PC-3 (cell line): ENCODE results near the gene PPP1R27. TPM values are rescaled to one million over a fixed set of nuclear protein-coding genes. Genes with fewer than 3 reads are reported as not detected.

ENCODE experiments used
- ATAC-seq: fragments of 200-7000 bp; cut with Tn5 transposase; 2 replicates; pipeline ENCODE4 v1.9.1; 2020; ENCODE audit warnings: mild to moderate bottlenecking, moderate library complexity
- BruUV-seq: library from RNA; stranded (reverse); fragments of 400-500 nt; replicated peaks from 2 replicates; lab custom pipeline; 2021; lab: Mats Ljungman, UMichigan
- CTCF ChIA-PET: fragments of 300-600 bp; sonication (Branson Sonifier 250); formaldehyde crosslinking; loops from one replicate; lab custom pipeline; 2022; ENCODE audit warnings: antibody characterized with exemption; lab: Charles Lee
- POLR2A ChIA-PET: fragments of 300-600 bp; sonication (Branson Sonifier 250); formaldehyde crosslinking; loops from one replicate; lab custom pipeline; 2022; ENCODE audit warnings: antibody characterized with exemption; ENCODE audit not compliant: unreplicated experiment; lab: Charles Lee
- DNase-seq: peaks from one replicate; pipeline ENCODE4 v3.0.0-alpha.2; 2015
- H2AFZ ChIP-seq: fragments of 300-600 bp; sonication (generic); 2 replicates; pipeline ENCODE4 v1.6.0; 2016; ENCODE audit warnings: antibody characterized with exemption, low read length
- H3F3A ChIP-seq: fragments of 300-600 bp; sonication (generic); one replicate; pipeline ENCODE4 v1.6.0; 2017; ENCODE audit warnings: antibody characterized with exemption, low read length, control low read depth, mild to moderate bottlenecking; ENCODE audit not compliant: unreplicated experiment
- H3K27ac ChIP-seq: fragments of 300-600 bp; sonication (generic); 2 replicates; pipeline ENCODE4 v1.5.1; 2016; ENCODE audit warnings: mild to moderate bottlenecking, low read length
- H3K27me3 ChIP-seq: fragments of 300-600 bp; sonication (generic); 2 replicates; pipeline ENCODE4 v1.6.1; 2016; ENCODE audit warnings: low read length, mixed read lengths
- H3K36me3 ChIP-seq: fragments of 300-600 bp; sonication (generic); 2 replicates; pipeline ENCODE4 v1.6.1; 2016; ENCODE audit warnings: low read depth, mixed run types, low read length, mixed read lengths
- H3K4me1 ChIP-seq: fragments of 300-600 bp; sonication (generic); 2 replicates; pipeline ENCODE4 v1.5.1; 2016; ENCODE audit warnings: low read length; ENCODE audit not compliant: insufficient read depth
- H3K4me2 ChIP-seq: fragments of 300-600 bp; sonication (generic); 2 replicates; pipeline ENCODE4 v1.6.0; 2016; ENCODE audit warnings: low read length
- H3K4me3 ChIP-seq: fragments of 300-600 bp; sonication (generic); 2 replicates; pipeline ENCODE4 v1.5.1; 2016; ENCODE audit warnings: mild to moderate bottlenecking, low read length, mixed read lengths
- H3K79me2 ChIP-seq: fragments of 300-600 bp; sonication (generic); 2 replicates; pipeline ENCODE4 v1.6.1; 2017; ENCODE audit warnings: low read length, mixed read lengths
- H3K9ac ChIP-seq: fragments of 300-600 bp; sonication (generic); 2 replicates; pipeline ENCODE4 v1.6.0; 2016; ENCODE audit warnings: mild to moderate bottlenecking, low read length
- H3K9me2 ChIP-seq: fragments of 300-600 bp; sonication (generic); replicated peaks from 2 replicates; pipeline ENCODE4 v1.6.1; 2016; ENCODE audit warnings: mixed run types, low read length, mixed read lengths
- H3K9me3 ChIP-seq: fragments of 300-600 bp; sonication (generic); 2 replicates; pipeline ENCODE4 v1.6.1; 2016; ENCODE audit warnings: low read length, mixed read lengths
- H4K20me1 ChIP-seq: fragments of 300-600 bp; sonication (generic); 2 replicates; pipeline ENCODE4 v1.6.1; 2016; ENCODE audit warnings: low read length, mixed read lengths
- CTCF ChIP-seq: fragments of 300-600 bp; sonication (generic); conservative IDR thresholded peaks from 2 replicates; pipeline ENCODE4 v1.5.1; 2017; ENCODE audit warnings: antibody characterized with exemption, low read depth, mild to moderate bottlenecking, low read length
- EZH2 ChIP-seq: fragments of 300-600 bp; sonication (generic); IDR thresholded peaks from one replicate; pipeline ENCODE4 v1.6.1; 2017; ENCODE audit warnings: antibody characterized with exemption, mild to moderate bottlenecking, low read length; ENCODE audit not compliant: unreplicated experiment
- EZH2phosphoT487 ChIP-seq: fragments of 300-600 bp; sonication (generic); IDR thresholded peaks from 2 replicates; pipeline ENCODE4 v1.6.1; 2018; ENCODE audit warnings: mild to moderate bottlenecking, antibody characterized with exemption, low read length, borderline replicate concordance
- intact Hi-C: fragments of 100-400 bp; cut with micrococcal nuclease; formaldehyde crosslinking; loops from 2 replicates; pipeline ENCODE4 v1.9.0; 2023
- total RNA-seq: library from RNA; depleted of rRNA; stranded (reverse); fragments of >200 nt; gene quantifications from 2 replicates; pipeline ENCODE4 v1.2.3, GENCODE V29; 2014

Gene PPP1R27
- total RNA-seq, 1 experiment from 2014 or later: not detected

- Histone ChIP-seq H3K36me3 (peaks cover 32% of the 10 kb centered on the region), H3F3A (no peaks in the 10 kb centered on the region), H3K4me3 (peak overlapping the region; percentile 78), H3K27ac (0 out of 2 replicates have a peak overlapping the region, but pooled peaks have one; percentile 3), H3K27me3 (no peaks in the 10 kb centered on the region), H3K4me2 (peak overlapping the region; percentile 95), H3K9ac (peak overlapping the region; percentile 98), H3K79me2 (peaks cover 91% of the 10 kb centered on the region), H2AFZ (no peak overlapping the region), H3K4me1 (peaks cover 35% of the 10 kb centered on the region), H3K9me2 (no peaks in the 10 kb centered on the region), H4K20me1 (peaks cover 37% of the 10 kb centered on the region), H3K9me3 (no peaks in the 10 kb centered on the region)
- TF ChIP-seq EZH2phosphoT487 (no peak), EZH2 (no peak), CTCF (no peak)
- DNase-seq (peak; percentile 54), ATAC-seq (no peak)
- intact Hi-C loops: no loop called here
- ChIA-PET CTCF (interaction anchor here (0.5 to 0.6 kb wide), 2 partner anchors 38 to 183 kb away, joined by 3 to 4 read pairs; no protein-coding TSS in a partner anchor), POLR2A (interaction anchor here (0.7 kb wide), 1 partner anchor 844 kb away, joined by 3 read pairs; no protein-coding TSS in a partner anchor)
- BruUV-seq: no TSS peak
Observed at GRCh38 chr17:81858170-81858966, 23.5 kb upstream of the PPP1R27 start.

GRCh38 chr17:81854974-81855774 lies 20.3 kb upstream of the PPP1R27 start:
- ChIA-PET POLR2A (no interaction called here), CTCF (interaction anchor here (0.6 kb wide), 1 partner anchor 120 kb away, joined by 10 read pairs; no protein-coding TSS in a partner anchor)
- H3K4me3 ChIP-seq: no peak overlapping the region
- DNase-seq: peak; percentile 57
- H3K36me3 ChIP-seq: peaks cover 49% of the 10 kb centered on the region
- no peaks in the 10 kb centered on the region for H3K27me3 ChIP-seq
- no peaks in the 10 kb centered on the region for H3K9me2 ChIP-seq
- no peak overlapping the region for H3K9ac ChIP-seq
- H3K9me3 ChIP-seq: no peaks in the 10 kb centered on the region
- TF ChIP-seq CTCF: peak; percentile 49; the same call in 1 of the 2 replicates
- TF ChIP-seq EZH2phosphoT487: no peak
- no peak overlapping the region for H3K27ac ChIP-seq
- intact Hi-C loops: no loop called here
- peaks cover 52% of the 10 kb centered on the region for H4K20me1 ChIP-seq
- peak; percentile 14; the same call in 1 of the 2 replicates for ATAC-seq
- H3F3A ChIP-seq: no peaks in the 10 kb centered on the region
- BruUV-seq: no TSS peak
- peaks cover 26% of the 10 kb centered on the region for H3K4me1 ChIP-seq
- H2AFZ ChIP-seq: no peak overlapping the region
- no peak overlapping the region for H3K4me2 ChIP-seq
- peaks cover 91% of the 10 kb centered on the region for H3K79me2 ChIP-seq
